Stimulated activated naive CD8-positive, alpha-beta T cell treated with anti-CD3 and anti-CD28 coated beads, Interleukin-15, Interleukin-2, amounts not matched to agents 100 U/mL and 50 U/mL, for 24 hours (primary cell): Measurements from ENCODE around the gene ERBB4.
"Not testable (repeated sequence)": the region's sequence is repeated elsewhere in the genome, so short reads cannot be mapped to it uniquely, and the experiment has no call there.

Experiments
- ATAC-seq: fragments of 150-1000 bp; cut with Tn5 transposase; one replicate; pipeline ENCODE4 v1.10.0; 2021
- DNase-seq: peaks from one replicate; pipeline ENCODE4 v3.0.0; 2021

ERBB4 gene

GRCh38 chr2:212145121-212145520, 393.5 kb downstream of the ERBB4 start:
- DNase-seq (no peak), ATAC-seq (no peak)

GRCh38 chr2:212142631-212143030, 396.0 kb downstream of the ERBB4 start:
- ATAC-seq = no peak
- DNase-seq = no peak

GRCh38 chr2:212141499-212141898, 397.1 kb downstream of the ERBB4 start:
- ATAC-seq = no peak
- no peak for DNase-seq

GRCh38 chr2:212136216-212136795, 402.3 kb downstream of the ERBB4 start:
- DNase-seq (no peak), ATAC-seq (no peak)

- ATAC-seq (no peak), DNase-seq (no peak)
Observed at GRCh38 chr2:212135739-212136138, 402.9 kb downstream of the ERBB4 start.

GRCh38 chr2:212133337-212133736, 405.3 kb downstream of the ERBB4 start:
- no peak for DNase-seq
- ATAC-seq = no peak

GRCh38 chr2:212124598-212124997, 414.0 kb downstream of the ERBB4 start:
- no peak for DNase-seq
- ATAC-seq = no peak

GRCh38 chr2:212119591-212119990, 419.0 kb downstream of the ERBB4 start:
- DNase-seq = no peak
- no peak for ATAC-seq

GRCh38 chr2:212117926-212118325, 420.7 kb downstream of the ERBB4 start:
- ATAC-seq (no peak), DNase-seq (no peak)

GRCh38 chr2:212114489-212114888, 424.1 kb downstream of the ERBB4 start:
- DNase-seq (no peak), ATAC-seq (no peak)

GRCh38 chr2:212112401-212112800, 426.2 kb downstream of the ERBB4 start:
- DNase-seq (no peak), ATAC-seq (no peak)

- no peak for DNase-seq
- no peak for ATAC-seq
Observed at GRCh38 chr2:212109792-212110680, 428.6 kb downstream of the ERBB4 start.

- ATAC-seq (no peak), DNase-seq (no peak)
Observed at GRCh38 chr2:212109217-212109616, 429.4 kb downstream of the ERBB4 start.

- DNase-seq (no peak), ATAC-seq (no peak)
Observed at GRCh38 chr2:212107989-212108388, 430.6 kb downstream of the ERBB4 start.

GRCh38 chr2:212107014-212107413, 431.6 kb downstream of the ERBB4 start:
- no peak for ATAC-seq

GRCh38 chr2:212106536-212106935, 432.1 kb downstream of the ERBB4 start:
- not testable (repeated sequence) for ATAC-seq, DNase-seq

More at GRCh38 chr2:212107014-212107413, 431.6 kb downstream of the ERBB4 start:
- no peak for DNase-seq

- no peak for DNase-seq
- ATAC-seq = no peak
Observed at GRCh38 chr2:212099658-212100057, 438.9 kb downstream of the ERBB4 start.

GRCh38 chr2:212098966-212099365, 439.6 kb downstream of the ERBB4 start:
- no peak for DNase-seq
- ATAC-seq = no peak

GRCh38 chr2:212097001-212097400, 441.6 kb downstream of the ERBB4 start:
- no peak for DNase-seq
- no peak for ATAC-seq

- DNase-seq = no peak
- no peak for ATAC-seq
Observed at GRCh38 chr2:212089873-212090272, 448.7 kb downstream of the ERBB4 start.

GRCh38 chr2:212088353-212088752, 450.2 kb downstream of the ERBB4 start:
- DNase-seq (no peak), ATAC-seq (no peak)

GRCh38 chr2:212083492-212083891, 455.1 kb downstream of the ERBB4 start:
- ATAC-seq (no peak), DNase-seq (no peak)

- DNase-seq (no peak), ATAC-seq (no peak)
Observed at GRCh38 chr2:212078103-212078502, 460.5 kb downstream of the ERBB4 start.

- ATAC-seq (no peak), DNase-seq (no peak)
Observed at GRCh38 chr2:212076456-212076855, 462.1 kb downstream of the ERBB4 start.
